K562 (cell line): ENCODE data around the gene TLR6.

Source experiments
- CBX2 ChIP-seq: fragments of 200-600 bp; sonication (generic); IDR thresholded peaks from one replicate; pipeline ENCODE4 v1.6.1; 2012; ENCODE audit warnings: mild to moderate bottlenecking, low read length, inconsistent platforms; ENCODE audit not compliant: insufficient read depth, poor library complexity, severe bottlenecking
- FOS ChIP-seq: IDR thresholded peaks from 3 replicates; pipeline ENCODE4 v1.6.1; 2011; ENCODE audit not compliant: insufficient read length; ENCODE audit errors: extremely low read depth
- ZC3H11A ChIP-seq: IDR thresholded peaks from 2 replicates; pipeline ENCODE4 v1.6.1; 2012; ENCODE audit warnings: low read depth, low read length, improper control_type of control experiment
- ZKSCAN1 ChIP-seq: fragments of 150-350 bp; IDR thresholded peaks from 2 replicates; pipeline ENCODE4 v1.6.1; 2016; ENCODE audit warnings: low read depth, low read length
- TF ChIP-seq, protein P1 (sequence below): sonication (generic); formaldehyde crosslinking; IDR thresholded peaks from 2 replicates; pipeline ENCODE4 v1.8.1; 2023; ENCODE audit warnings: mild to moderate bottlenecking, missing genetic modification reagents

DNA sequence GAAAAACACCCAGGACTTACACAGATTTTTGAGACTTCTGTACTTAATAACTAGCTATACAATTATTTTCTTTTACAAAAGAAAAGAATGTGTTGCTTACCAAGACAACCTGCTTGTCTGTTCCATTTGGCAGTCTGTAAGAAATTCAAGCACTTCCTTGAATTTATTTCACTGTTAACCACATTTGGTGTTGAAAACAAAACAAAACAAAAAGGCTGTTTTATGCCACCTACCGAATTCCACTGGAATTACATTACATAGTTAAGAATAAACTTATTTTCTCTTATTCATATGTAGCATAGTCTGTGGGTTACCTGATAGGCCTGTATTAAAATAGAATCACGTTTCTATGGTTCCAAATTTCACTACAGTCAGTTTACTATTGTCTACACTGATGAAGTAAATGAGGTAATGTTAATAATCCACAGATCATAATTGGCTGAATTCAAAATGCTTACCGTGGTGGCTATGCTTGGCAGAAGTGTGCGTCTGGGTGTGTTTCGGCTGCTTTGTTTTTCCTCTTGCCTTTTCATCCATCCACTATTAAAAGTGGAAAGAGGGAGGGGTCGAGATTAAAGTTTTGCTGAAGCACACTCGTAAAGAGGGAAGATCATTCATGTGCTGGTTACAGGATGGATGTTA lies 51.8 kb downstream of the TLR6 start, which contains the start of gene TLR1:
- no peak for TF ChIP-seq ZKSCAN1
- TF ChIP-seq ZC3H11A: no peak
- TF ChIP-seq FOS: no peak
- TF ChIP-seq, protein P1, sequence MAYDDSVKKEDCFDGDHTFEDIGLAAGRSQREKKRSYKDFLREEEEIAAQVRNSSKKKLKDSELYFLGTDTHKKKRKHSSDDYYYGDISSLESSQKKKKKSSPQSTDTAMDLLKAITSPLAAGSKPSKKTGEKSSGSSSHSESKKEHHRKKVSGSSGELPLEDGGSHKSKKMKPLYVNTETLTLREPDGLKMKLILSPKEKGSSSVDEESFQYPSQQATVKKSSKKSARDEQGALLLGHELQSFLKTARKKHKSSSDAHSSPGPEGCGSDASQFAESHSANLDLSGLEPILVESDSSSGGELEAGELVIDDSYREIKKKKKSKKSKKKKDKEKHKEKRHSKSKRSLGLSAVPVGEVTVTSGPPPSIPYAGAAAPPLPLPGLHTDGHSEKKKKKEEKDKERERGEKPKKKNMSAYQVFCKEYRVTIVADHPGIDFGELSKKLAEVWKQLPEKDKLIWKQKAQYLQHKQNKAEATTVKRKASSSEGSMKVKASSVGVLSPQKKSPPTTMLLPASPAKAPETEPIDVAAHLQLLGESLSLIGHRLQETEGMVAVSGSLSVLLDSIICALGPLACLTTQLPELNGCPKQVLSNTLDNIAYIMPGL (CRISPR knock-in tag): no peak
- no peak for TF ChIP-seq CBX2
